HG03097 (cell line): ENCODE measurements around the gene LAMA2.

Experiments
- ATAC-seq: cut with Tn5 transposase; IDR thresholded peaks from one replicate; pipeline ENCODE4 v1.9.1; 2021; ENCODE audit not compliant: unreplicated experiment, low FRiP score

Gene LAMA2

DNA sequence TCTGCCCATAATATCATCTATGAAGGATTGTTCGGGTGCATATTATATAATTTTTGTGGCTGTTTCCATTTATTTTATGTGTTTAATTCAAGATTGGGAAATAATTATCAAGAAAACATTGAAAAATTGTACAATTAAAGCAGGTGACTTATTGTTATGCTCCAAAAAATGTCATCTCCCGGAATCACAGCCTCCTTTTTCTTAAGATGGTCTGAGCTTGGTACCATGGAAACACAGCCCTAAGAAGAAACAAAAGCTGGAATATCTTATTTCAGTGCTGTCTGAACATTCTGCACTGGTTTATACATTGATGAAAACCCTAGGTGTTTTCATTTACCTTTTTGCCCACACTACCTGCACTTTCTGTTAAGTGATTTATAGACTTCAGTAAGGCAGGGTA lies 459.9 kb downstream of the LAMA2 start:
- ATAC-seq = no peak

DNA sequence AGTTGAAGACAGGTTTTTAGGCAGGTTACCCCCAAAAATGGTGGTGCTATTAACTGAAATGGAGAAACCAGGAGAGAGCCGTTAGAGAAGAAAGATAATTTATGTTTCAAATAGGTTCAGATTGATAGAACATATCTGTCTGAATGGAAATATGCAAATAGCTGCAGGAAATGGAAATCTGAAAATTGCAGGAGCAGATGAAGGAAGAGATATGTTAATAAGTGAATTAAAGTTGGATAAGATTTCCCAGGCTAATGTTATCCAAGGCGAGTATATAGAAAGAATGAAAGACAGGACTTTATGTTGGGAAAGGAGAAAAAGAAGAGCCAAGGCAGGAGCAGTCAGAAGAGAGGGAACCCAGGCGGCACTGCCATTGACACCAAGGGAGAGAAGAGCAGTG lies 461.4 kb downstream of the LAMA2 start:
- no peak for ATAC-seq

- ATAC-seq = no peak
Measured at GRCh38 chr6:129345890-129346289, 463.0 kb downstream of the LAMA2 start.

DNA sequence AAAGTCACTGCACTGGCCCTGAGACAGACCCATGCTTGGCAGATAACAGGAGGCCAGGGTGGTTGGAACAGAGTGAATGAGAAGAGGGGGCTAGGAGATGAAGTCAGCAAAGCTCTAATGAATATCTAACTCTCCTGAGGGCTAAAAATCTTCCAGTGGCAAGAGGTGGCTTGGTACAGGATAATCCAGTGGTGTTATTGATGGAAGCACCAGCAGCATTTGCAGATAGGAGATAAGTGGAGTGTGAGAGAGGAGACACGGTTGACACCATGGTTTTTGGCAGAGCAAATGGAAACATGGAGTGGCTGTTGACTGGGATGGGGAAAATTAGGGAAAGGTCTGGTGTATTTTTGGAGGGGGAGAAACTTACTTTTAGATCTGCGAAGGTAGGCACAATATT lies 464.0 kb downstream of the LAMA2 start:
- ATAC-seq = no peak

- no peak for ATAC-seq
Measured at GRCh38 chr6:129350278-129350677, 467.3 kb downstream of the LAMA2 start.

DNA sequence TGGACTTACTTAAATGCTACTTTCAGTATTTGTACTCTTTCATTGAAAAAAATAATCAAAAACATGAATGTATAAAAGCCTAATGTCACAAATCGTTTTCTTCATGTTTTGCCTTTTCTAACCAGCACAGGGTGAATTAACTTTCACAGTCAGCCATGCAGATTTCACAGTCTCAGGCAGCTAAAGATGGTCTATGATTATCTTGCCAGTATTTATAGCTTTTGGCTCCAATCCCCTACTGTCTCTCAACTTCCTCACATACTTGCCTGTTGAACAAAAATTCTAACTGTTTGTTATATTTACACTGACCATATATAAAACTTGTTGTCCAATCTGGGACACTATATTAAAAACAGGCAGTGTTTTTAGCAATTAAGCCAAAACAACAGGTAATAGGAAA lies 468.9 kb downstream of the LAMA2 start:
- no peak for ATAC-seq

DNA sequence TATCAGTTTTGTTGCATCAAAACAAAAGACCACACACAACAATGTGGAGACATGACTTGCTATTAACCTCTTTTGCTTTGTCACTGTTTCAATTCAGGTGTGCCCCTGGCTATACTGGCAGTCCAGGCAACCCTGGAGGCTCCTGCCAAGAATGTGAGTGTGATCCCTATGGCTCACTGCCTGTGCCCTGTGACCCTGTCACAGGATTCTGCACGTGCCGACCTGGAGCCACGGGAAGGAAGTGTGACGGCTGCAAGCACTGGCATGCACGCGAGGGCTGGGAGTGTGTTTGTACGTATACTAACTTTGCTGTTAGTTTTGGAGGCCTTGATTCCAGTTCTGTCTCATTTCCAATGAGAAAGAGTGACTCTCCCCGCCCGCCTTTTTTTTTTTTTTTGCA lies 470.1 kb downstream of the LAMA2 start:
- ATAC-seq = no peak

- no peak for ATAC-seq
Measured at GRCh38 chr6:129356129-129356528, 473.2 kb downstream of the LAMA2 start.

DNA sequence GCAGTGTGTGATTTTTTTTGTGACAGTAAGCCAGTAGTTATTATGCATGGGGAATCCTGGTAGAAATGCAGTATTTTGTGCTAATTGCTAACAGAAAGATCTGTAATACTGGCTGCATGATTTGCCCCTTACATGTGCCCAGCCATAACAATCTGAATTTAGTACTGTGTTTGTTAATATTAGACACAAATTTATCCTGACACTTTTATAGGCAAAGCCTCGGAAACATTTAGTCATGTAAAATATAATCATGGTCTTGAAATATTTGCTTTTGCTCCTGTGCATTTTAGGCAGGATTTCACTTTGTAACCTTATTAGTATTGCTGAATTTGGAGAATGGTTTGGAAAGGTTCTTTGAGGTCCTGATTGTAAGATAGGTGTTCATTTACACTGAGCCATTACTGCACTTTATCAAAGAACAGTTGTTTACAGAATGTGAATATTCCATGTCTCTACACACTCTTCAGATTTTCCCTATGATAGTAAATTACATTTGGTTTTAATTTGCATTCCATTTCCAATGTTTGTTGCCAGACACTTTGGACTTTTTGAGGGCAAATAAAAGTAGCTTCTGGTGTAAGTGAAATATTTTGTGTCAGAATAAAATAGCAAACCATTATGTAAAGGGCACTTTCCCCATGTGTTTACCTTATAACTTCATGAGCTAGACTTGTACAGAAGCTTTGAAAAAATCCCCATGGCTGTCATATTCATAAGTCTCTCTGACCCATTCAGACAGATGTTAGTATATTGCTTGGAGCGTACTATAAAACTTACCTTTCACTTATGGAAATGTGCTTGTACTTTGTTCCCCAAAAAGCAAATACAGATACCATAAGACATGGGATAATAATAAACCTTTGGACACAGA lies 477.1 kb downstream of the LAMA2 start:
- no peak for ATAC-seq

DNA sequence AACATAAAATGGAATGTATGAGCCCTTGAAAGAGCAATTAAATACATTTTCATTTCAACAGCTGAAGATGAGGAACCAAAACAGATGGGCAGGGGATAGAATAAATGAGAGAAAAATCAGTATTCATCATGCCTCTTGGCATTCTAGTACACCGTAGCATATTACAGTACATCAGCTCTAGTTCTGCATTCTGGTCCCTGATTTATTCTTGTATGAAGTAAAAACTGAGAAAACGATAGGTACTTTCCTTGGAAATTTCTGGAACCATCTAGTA lies 477.7 kb downstream of the LAMA2 start:
- no peak for ATAC-seq

GRCh38 chr6:129364037-129364436 lies 481.1 kb downstream of the LAMA2 start:
- ATAC-seq = no peak

DNA sequence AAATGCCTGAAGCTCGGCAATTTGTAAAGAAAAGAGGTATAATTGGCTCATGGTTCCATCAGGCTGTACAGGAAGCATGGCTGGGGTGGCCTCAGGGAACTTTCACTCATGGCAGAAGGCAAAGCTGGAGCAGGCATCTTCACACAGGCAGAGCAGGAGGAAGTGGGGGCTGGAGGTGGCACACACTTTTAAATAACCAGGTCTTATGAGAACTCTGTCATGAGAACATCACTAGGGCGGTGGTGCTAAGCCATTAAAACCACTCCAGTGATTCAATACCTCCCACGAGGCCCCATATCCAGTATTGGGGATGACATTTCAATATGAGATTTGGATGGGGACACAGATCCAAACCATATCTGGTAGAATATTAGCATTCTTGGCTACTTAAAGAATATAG lies 481.8 kb downstream of the LAMA2 start:
- no peak for ATAC-seq

DNA sequence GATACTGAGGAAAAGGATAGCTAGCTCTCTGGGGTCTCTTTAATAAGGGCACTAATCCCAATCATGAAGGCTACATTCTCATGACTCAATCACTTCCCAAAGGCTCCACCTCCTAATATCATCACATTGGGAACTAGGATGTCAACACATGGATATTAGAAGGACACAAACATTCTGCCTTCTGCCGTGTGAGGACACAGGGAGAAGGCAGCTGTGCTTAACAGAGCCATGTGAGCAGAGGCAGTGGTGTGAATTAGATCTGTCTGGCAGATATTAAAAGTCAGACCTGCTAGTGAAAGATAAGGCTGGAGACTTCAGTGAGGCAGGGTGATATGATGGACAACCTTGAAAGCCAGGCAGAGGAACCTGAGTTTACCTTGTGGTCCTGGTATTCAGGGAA lies 485.1 kb downstream of the LAMA2 start:
- ATAC-seq = no peak

DNA sequence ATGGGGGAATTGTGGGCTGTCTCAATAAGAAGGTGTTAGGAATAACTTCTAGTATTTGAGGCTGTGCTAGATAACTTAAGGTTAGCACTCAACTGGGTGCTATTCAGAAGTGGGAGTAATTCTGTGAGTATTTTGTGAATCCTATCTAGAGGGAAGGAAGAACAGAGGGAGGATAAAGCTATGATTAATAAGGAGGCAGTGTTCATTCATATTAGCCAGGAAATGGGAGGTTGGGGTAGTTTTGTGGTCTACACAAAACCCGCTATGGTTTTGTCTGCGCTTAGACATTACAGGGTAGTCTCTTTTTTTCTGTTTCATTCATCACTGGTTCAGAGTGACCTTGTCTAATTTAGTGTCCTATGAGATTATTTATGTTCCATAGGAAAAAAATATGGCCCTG lies 486.0 kb downstream of the LAMA2 start:
- no peak for ATAC-seq

DNA sequence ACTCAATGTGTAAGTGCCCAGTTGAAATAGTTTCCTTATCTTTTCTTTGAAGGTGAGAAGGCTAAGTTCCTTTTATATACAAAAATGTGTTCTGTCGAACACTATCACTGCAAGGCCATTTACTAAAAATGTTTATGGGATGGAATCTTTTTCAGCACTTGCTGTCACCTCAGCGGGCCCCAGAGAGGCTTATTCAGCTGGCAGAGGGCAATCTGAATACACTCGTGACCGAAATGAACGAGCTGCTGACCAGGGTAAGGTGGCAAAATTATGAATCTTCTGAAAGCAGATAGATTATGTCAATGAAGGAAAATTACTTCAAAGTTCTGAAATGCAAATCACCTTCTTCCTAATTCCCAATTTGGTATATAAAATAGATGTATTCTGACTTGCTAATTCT lies 486.8 kb downstream of the LAMA2 start:
- ATAC-seq = no peak

- no peak for ATAC-seq
Measured at GRCh38 chr6:129370268-129370916, 487.5 kb downstream of the LAMA2 start.

- ATAC-seq = no peak
Measured at GRCh38 chr6:129381885-129382284, 498.9 kb downstream of the LAMA2 start.

DNA sequence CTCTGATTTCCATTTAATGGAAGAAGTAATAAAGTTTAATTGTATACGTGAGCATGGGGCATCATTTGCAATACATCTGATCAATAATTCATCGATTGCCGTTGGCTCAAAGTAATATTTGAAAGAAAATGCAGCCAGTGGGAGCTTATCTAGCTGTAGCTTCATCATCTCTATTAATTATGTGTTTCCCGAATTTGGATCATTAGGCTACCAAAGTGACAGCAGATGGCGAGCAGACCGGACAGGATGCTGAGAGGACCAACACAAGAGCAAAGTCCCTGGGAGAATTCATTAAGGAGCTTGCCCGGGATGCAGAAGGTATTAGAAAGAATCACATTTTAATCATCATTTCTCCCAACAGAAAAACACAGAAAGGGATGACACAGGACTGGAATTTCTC lies 500.0 kb downstream of the LAMA2 start:
- ATAC-seq = no peak

DNA sequence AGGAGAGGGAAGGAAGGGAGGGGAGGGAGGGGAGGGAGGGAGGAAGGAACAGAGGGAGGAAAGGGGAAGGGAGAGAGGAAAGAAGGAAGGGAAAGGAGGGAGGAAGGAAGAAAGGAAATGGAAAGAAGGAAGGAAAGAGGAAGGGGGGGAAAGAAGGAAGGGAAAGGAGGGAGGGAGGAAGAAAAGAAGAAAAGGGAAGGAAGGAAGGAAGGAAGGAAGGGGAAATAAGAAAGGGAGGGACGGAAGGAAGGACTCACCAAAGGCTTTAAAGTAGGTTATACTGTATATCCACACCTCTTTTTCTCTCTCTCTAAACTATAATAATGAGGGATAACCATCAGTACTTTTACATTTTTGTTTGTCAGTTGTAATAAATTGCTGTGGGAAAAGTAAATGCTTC lies 502.2 kb downstream of the LAMA2 start:
- no peak for ATAC-seq

DNA sequence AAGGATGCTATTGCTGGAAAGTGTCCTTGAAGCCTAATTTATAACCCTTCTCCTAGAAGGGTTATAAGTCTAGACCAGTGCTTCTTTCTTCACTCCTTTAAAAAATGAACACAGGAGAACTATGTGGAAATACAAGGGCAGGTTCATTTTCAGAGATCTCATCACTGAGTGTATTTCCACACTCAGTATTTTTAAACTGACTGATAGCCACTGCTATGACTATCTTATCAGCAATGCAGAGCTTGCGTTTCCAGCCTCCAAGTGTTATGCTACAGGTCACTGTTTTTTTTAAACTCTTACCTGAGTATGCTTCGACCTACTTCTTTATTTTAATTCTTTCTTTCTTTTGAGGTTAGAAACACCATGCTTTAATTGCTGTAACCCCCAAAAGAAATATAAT lies 508.0 kb downstream of the LAMA2 start:
- no peak for ATAC-seq

GRCh38 chr6:129393654-129394053 lies 510.7 kb downstream of the LAMA2 start:
- ATAC-seq = no peak

DNA sequence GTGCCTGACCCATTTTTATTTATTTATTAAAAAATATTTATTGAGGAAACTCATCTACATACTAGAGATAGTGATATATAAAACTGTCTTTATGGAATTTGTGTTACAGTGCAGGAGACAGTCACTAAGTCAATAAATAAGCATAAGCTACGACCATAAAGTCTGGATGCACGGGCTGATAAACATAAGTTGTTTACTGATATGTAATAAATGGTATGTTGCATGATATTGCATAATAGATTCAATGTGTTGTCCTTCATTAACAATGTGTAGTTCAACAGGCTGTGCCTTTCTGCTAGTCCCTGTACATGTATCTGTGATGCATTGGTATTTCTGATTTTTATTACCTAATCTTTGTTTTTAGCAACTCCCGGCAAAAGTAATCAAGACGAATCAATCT lies 515.8 kb downstream of the LAMA2 start:
- ATAC-seq = no peak

- no peak for ATAC-seq
Measured at GRCh38 chr6:129402244-129402643, 519.3 kb downstream of the LAMA2 start.
